GM19328 (cell line): ENCODE results near the gene VAV2.

Experiments
- ATAC-seq: cut with Tn5 transposase; IDR thresholded peaks from one replicate; pipeline ENCODE4 v1.9.1; 2021; ENCODE audit warnings: mild to moderate bottlenecking, moderate library complexity; ENCODE audit not compliant: unreplicated experiment

Gene VAV2

GRCh38 chr9:133880136-133880535 lies 112.0 kb downstream of the VAV2 start:
- ATAC-seq, result no peak

GRCh38 chr9:133879615-133880014 lies 112.5 kb downstream of the VAV2 start:
- ATAC-seq, result no peak

- no peak for ATAC-seq
These were observed 113.7 kb downstream of the VAV2 start for GRCh38 chr9:133878402-133878801.

- ATAC-seq, result no peak
These were observed 114.2 kb downstream of the VAV2 start for GRCh38 chr9:133877967-133878366.

- ATAC-seq, result no peak
These were observed 114.8 kb downstream of the VAV2 start for GRCh38 chr9:133877327-133877726.

- no peak for ATAC-seq
These were observed 115.3 kb downstream of the VAV2 start for GRCh38 chr9:133876836-133877235.

- ATAC-seq, result no peak
These were observed 116.0 kb downstream of the VAV2 start for GRCh38 chr9:133876144-133876543.

GRCh38 chr9:133875131-133875530 lies 117.0 kb downstream of the VAV2 start:
- ATAC-seq, result no peak

GRCh38 chr9:133874659-133875058 lies 117.5 kb downstream of the VAV2 start:
- no peak for ATAC-seq

- no peak for ATAC-seq
These were observed 118.0 kb downstream of the VAV2 start for GRCh38 chr9:133874060-133874657.

- no peak for ATAC-seq
These were observed 118.6 kb downstream of the VAV2 start for GRCh38 chr9:133873461-133873891.

- no peak for ATAC-seq
These were observed 119.1 kb downstream of the VAV2 start for GRCh38 chr9:133873009-133873408.

GRCh38 chr9:133870598-133871595 lies 121.2 kb downstream of the VAV2 start:
- no peak for ATAC-seq

GRCh38 chr9:133869674-133870405 lies 122.3 kb downstream of the VAV2 start:
- ATAC-seq, result no peak

- no peak for ATAC-seq
These were observed 123.9 kb downstream of the VAV2 start for GRCh38 chr9:133868203-133868602.

- ATAC-seq, result no peak
These were observed 125.2 kb downstream of the VAV2 start for GRCh38 chr9:133866946-133867345.

GRCh38 chr9:133864011-133864410 lies 128.1 kb downstream of the VAV2 start:
- ATAC-seq, result no peak

GRCh38 chr9:133863257-133863592 lies 128.9 kb downstream of the VAV2 start:
- ATAC-seq, result no peak

- no peak for ATAC-seq
These were observed 129.4 kb downstream of the VAV2 start for GRCh38 chr9:133862585-133863256.

GRCh38 chr9:133861692-133862091 lies 130.4 kb downstream of the VAV2 start:
- no peak for ATAC-seq

GRCh38 chr9:133861086-133861485 lies 131.0 kb downstream of the VAV2 start:
- no peak for ATAC-seq
